ENCODE measurements around the gene GNPNAT1. TPM values are rescaled to one million over a fixed set of nuclear protein-coding genes. Genes with fewer than 3 reads are reported as not detected.

The GNPNAT1 gene
- total and polyA plus RNA-seq, 2 donors (not counting 3 experiments of a cell fraction or from before 2014, with no cell fraction given): 18.7 to 38.9 TPM

GRCh38 chr14:52769887-52770286 lies 21.5 kb downstream of the GNPNAT1 start:
- Histone ChIP-seq H3K9ac (replicated peaks; ENCODE audit: extremely low read depth, insufficient read depth, low read length) (peak overlapping the region; percentile 37), H3K9me3 (replicated peaks; ENCODE audit: control insufficient read depth, insufficient read depth, low read length) (no peaks in the 10 kb centered on the region), H3K79me2 (ENCODE audit: control insufficient read depth, insufficient read depth, low read length) (no peaks in the 10 kb centered on the region), H4K20me1 (replicated peaks; ENCODE audit: control insufficient read depth, extremely low read depth, insufficient read depth, low read length) (no peaks in the 10 kb centered on the region), H3K9me1 (replicated peaks; ENCODE audit: control insufficient read depth, extremely low read depth, insufficient read depth, low read length) (no peaks in the 10 kb centered on the region), H3K4me2 (ENCODE audit: insufficient read depth, low read length) (peak overlapping the region; percentile 81), H3K27ac (ENCODE audit: insufficient read depth, low read depth, low read length) (peak overlapping the region; percentile 63), H3K4me3 (replicated peaks in 1 of 3; ENCODE audit: insufficient read depth in 1 of 3, low read depth in 1 of 3, low read length in 3 of 3) (no peak overlapping the region), H3K36me3 (ENCODE audit: control insufficient read depth in 2 of 2, extremely low read depth in 1 of 2, insufficient read depth in 2 of 2, low read length in 2 of 2) (peaks cover 2 to 11% of the 10 kb centered on the region in 2 experiments), H2AFZ (ENCODE audit: low read depth, low read length) (no peak overlapping the region), H3K27me3 (ENCODE audit: control insufficient read depth in 2 of 2, insufficient read depth in 2 of 2, low read length in 2 of 2) (no peaks in the 10 kb centered on the region), H3K4me1 (ENCODE audit: control insufficient read depth, extremely low read depth, insufficient read depth, low read length) (peaks cover 17% of the 10 kb centered on the region)
- BruUV-seq (replicated peaks): no TSS peak
- intact Hi-C loops (cut with micrococcal nuclease): loop anchor here (5.0 kb wide), 1 partner anchor 38 kb away; the partner anchor contains the start of gene STYX
- TF ChIP-seq EZH2 (IDR thresholded peaks at IDR 0.05; ENCODE audit: borderline replicate concordance, low read depth, low read length, severe bottlenecking): no peak
- TF ChIP-seq MYC (IDR thresholded peaks at IDR 0.05; ENCODE audit: low read depth, low read length): no peak
- no peak for TF ChIP-seq POLR2AphosphoS5 (IDR thresholded peaks at IDR 0.05; ENCODE audit: insufficient read depth, low read depth, low read length)
- no peak for TF ChIP-seq CTCF (IDR thresholded peaks at IDR 0.05; ENCODE audit: extremely low read depth in 1 of 2, insufficient read depth in 1 of 2, low read depth in 1 of 2, low read length in 2 of 2)
- no peak for TF ChIP-seq POLR2A (IDR thresholded peaks at IDR 0.05; ENCODE audit: low read depth, low read length)
- peak; percentile 10 for TF ChIP-seq GATA2 (IDR thresholded peaks at IDR 0.05; ENCODE audit: insufficient read depth, insufficient read length, low read depth, low read length)
- TF ChIP-seq MAX (IDR thresholded peaks at IDR 0.05; ENCODE audit: insufficient read depth, insufficient read length): no peak
- peak; percentile 34 for TF ChIP-seq JUN (IDR thresholded peaks at IDR 0.05; ENCODE audit: borderline replicate concordance, insufficient read depth, insufficient read length, low read depth)
- peak; percentile 63 for TF ChIP-seq FOS (IDR thresholded peaks at IDR 0.05; ENCODE audit: borderline replicate concordance, insufficient read depth, low read length)
- FAIRE-seq (no peak), DNase-seq (ENCODE audit: low read depth, low spot score) (peak; percentile 47)
- CTCF ChIA-PET: interaction anchor here (1.4 kb wide), 1 partner anchor 12 kb away, joined by 3 read pairs; no protein-coding TSS in a partner anchor
- dilution Hi-C loops (cut with MboI; ENCODE audit: extremely low pct_ligation_motif_present, low sequenced_read_pairs): no loop called here
- POLR2A ChIA-PET: no interaction called here
